Astrocyte of the spinal cord (primary cell): Measurements from ENCODE around the gene ENPP6.
"Not testable (repeated sequence)": the region's sequence is repeated elsewhere in the genome, so short reads cannot be mapped to it uniquely, and the experiment has no call there.

Source experiments
- DNase-seq: peaks from one replicate; pipeline ENCODE4 v3.0.0; 2011; ENCODE audit warnings: low read depth, low spot score
- H3K4me3 ChIP-seq: 2 replicates; pipeline ENCODE4 v1.5.1; 2011; ENCODE audit warnings: low read depth, mild to moderate bottlenecking, low read length, moderate library complexity
- CTCF ChIP-seq: IDR thresholded peaks from 2 replicates; pipeline ENCODE4 v1.5.1; 2012; ENCODE audit warnings: low read depth, mild to moderate bottlenecking, low read length, inconsistent platforms
- in situ Hi-C: cut with HindIII; loops from 2 replicates; pipeline ENCODE4 v1.10.0; 2017; ENCODE audit warnings: low sequenced_read_pairs

ENPP6 gene

DNA sequence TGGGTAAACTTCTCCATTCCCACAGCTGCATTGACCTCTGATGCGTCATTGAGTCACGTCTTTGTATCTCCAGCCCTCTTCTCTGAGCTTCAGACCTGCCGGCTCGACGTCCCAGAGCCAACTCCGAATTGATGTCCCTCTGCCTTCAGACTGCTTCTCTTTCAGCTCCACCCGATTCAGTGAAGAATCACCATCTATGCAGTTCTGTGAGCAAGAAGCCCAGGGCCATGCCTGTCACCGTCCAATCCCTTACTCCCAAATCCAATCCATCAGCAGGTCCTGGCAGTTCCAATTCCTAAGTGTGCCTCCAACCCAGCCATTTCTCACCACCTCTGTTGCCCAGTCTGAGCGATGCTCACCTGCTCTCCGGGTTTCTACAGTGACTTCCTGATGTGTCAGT is 70.7 kb downstream of the ENPP6 start:
- no peak overlapping the region for H3K4me3 ChIP-seq
- in situ Hi-C loops, result no loop called here
- TF ChIP-seq CTCF, result no peak
- DNase-seq, result no peak

GRCh38 chr4:184145596-184145995 is 72.1 kb downstream of the ENPP6 start:
- DNase-seq, result no peak
- H3K4me3 ChIP-seq, result no peak overlapping the region
- no peak for TF ChIP-seq CTCF
- in situ Hi-C loops, result no loop called here

DNA sequence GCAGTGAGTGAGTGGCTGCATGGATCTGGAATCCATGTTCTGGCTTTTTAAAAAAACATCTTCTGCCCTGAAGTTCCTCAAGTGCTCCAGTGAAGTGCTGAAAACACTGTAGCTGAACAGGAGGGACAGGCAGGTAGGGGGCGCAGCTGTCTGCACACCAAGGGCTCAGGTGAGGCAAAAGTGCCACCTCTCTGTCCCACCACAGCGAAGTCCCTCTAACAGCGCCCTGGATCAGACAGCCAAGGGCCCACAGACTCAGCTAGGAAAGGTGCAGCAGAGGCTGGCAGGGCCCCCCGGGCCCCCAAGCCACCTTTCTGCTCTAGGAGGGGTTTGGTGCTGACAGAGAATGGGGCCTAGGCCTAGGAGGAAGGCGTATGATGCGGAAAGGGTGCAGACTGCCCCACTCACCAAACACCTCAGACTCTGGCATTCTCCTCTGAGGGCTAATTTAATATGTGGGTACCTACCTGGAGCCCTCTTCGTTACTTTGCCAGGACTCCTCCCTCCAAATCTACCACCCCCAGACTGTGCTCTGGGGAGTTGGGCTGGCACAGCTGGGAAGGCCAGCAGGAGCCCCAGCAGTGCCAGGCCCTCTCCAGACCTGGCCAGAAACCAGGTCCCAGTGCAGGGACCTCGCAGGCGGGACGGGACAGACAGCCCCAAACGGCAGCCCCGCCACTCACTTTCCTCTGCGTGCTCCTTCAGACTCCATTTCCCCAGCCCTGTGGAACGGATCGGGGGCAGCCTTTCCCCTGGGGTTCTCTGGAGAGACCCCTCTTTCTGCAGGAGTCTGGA is 73.7 kb downstream of the ENPP6 start:
- no peak for DNase-seq
- H3K4me3 ChIP-seq, result no peak overlapping the region
- in situ Hi-C loops, result no loop called here
- TF ChIP-seq CTCF, result no peak

DNA sequence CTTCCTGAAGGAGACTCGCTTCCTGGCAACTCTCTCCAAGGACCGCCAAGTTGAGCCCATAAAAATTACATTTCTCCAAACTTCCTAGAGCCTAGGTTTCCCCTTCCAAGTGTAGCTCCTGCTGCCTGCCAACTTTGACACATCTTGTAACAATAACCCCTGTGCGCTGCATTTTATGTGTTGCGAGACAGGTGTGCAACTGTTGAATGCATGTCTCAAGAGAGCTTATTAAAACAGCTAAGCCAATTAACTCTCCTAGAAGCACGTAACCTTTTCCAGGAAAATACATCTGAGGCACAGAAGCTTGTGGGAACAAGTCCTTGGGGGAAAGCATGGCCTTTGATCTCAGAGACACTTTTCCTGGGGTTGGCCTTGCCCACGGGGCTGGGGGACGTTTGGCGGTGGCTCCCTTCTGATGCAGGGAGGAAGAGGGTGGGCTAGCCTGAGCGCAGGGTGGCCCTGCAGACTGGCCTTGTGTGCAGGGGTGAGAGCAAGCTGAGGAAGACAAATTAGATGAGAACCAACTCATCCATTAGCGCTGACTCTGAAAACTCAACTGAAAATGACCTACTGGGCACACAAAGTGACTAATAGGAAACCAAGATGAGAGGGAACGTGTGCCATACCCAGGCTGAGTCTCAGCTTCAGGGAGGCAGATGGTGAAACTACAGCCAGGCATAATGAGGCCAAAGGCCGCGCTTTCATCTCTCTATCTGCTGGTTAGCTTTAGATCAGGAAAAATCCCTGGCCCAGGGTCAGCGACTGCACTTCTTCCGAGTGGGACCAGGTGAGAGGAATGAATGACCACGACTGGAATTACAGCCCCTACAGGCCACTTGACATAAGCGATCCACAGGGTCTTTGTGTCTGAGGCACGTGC is 75.3 kb downstream of the ENPP6 start:
- no peak for DNase-seq
- H3K4me3 ChIP-seq, result no peak overlapping the region
- no peak for TF ChIP-seq CTCF
- in situ Hi-C loops, result no loop called here

- DNase-seq, in situ Hi-C loops, H3K4me3 ChIP-seq: not testable (repeated sequence)
These were observed 76.8 kb downstream of the ENPP6 start for GRCh38 chr4:184140901-184141300.

- no peak for TF ChIP-seq CTCF
- in situ Hi-C loops, result no loop called here
- DNase-seq, result no peak
- H3K4me3 ChIP-seq, result no peak overlapping the region
These were observed 81.1 kb downstream of the ENPP6 start for GRCh38 chr4:184136525-184136924.

DNA sequence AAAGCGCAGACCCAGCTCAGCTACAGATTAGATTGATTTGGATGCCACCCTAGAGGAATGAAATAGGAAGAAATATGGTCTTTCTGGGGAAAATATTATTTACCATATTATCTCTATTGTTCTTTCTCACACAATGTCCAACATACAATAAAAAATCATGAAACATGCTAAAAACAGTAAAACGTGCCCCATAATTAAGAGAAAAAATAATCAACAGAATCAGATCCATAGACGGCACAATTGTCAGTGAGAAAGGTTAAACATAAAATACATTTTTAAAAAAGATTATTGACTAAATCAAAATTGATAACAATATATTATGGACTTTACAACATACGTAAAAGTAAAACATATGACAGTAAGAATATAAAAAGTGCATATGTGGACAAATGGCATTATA is 90.9 kb downstream of the ENPP6 start:
- in situ Hi-C loops, result no loop called here
- H3K4me3 ChIP-seq, result no peak overlapping the region
- TF ChIP-seq CTCF, result no peak
- DNase-seq, result no peak
